HG03342 (cell line): Measurements from ENCODE around the gene FBLN2.

Experiments
- ATAC-seq: cut with Tn5 transposase; IDR thresholded peaks from one replicate; pipeline ENCODE4 v1.9.1; 2021; ENCODE audit warnings: mild to moderate bottlenecking, moderate library complexity; ENCODE audit not compliant: unreplicated experiment

FBLN2 gene

GRCh38 chr3:13598926-13599886, 50.3 kb downstream of the FBLN2 start:
- no peak for ATAC-seq

GRCh38 chr3:13599887-13600450, 51.0 kb downstream of the FBLN2 start:
- ATAC-seq: no peak

- no peak for ATAC-seq
These were observed 52.2 kb downstream of the FBLN2 start for GRCh38 chr3:13600950-13601691.

GRCh38 chr3:13601692-13602080, 52.8 kb downstream of the FBLN2 start:
- ATAC-seq: no peak

- ATAC-seq: no peak
These were observed 56.6 kb downstream of the FBLN2 start for GRCh38 chr3:13605555-13605954.

GRCh38 chr3:13607821-13608597, 59.1 kb downstream of the FBLN2 start:
- ATAC-seq: no peak

- no peak for ATAC-seq
These were observed 60.2 kb downstream of the FBLN2 start for GRCh38 chr3:13608969-13609725.

- ATAC-seq: no peak
These were observed 61.2 kb downstream of the FBLN2 start for GRCh38 chr3:13610006-13610570.

GRCh38 chr3:13611221-13611620, 62.3 kb downstream of the FBLN2 start:
- ATAC-seq: no peak

- no peak for ATAC-seq
These were observed 63.9 kb downstream of the FBLN2 start for GRCh38 chr3:13612829-13613228.

- no peak for ATAC-seq
These were observed 64.6 kb downstream of the FBLN2 start for GRCh38 chr3:13613343-13614190.

GRCh38 chr3:13614607-13615006, 65.7 kb downstream of the FBLN2 start:
- ATAC-seq: no peak

- ATAC-seq: no peak
These were observed 66.1 kb downstream of the FBLN2 start for GRCh38 chr3:13615019-13615528.

- ATAC-seq: no peak
These were observed 67.4 kb downstream of the FBLN2 start for GRCh38 chr3:13616359-13616758.

GRCh38 chr3:13617097-13617738, 68.3 kb downstream of the FBLN2 start:
- ATAC-seq: no peak

GRCh38 chr3:13617981-13618380, 69.1 kb downstream of the FBLN2 start:
- ATAC-seq: no peak

- no peak for ATAC-seq
These were observed 69.9 kb downstream of the FBLN2 start for GRCh38 chr3:13618836-13619235.

- no peak for ATAC-seq
These were observed 70.8 kb downstream of the FBLN2 start for GRCh38 chr3:13619661-13620230.
